ENCODE measurements around the gene TCERG1L. TPM values are rescaled to one million over a fixed set of nuclear protein-coding genes. Genes with fewer than 3 reads are reported as not detected.

TCERG1L gene
- total and polyA plus RNA-seq, 9 of the 15 experiments (the other 6 are each of a cell fraction or from before 2014, with no cell fraction given): not detected

DNA sequence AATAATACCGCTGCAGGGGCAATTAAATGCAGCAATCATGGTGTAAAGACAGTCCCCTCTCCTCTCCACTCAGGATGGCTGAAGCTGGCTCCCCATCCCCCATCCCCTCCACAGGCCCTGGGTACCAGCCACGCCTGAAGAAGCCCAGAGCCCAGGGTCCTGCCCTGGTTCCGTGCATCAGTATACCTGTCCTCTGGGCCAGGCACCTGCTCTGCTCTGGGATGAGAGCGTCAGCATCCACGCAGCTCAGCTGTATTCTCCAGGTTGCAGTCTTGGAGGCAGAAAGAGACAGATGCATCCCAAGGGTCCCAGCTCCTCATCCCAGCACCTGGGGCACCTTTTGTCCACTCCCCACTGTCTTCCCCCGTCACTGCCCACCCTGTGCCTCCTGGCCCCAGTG, 233.8 kb downstream of the TCERG1L start:
- POLR2A ChIA-PET: no interaction called here
- intact Hi-C loops (cut with micrococcal nuclease) (no loop called here), in situ Hi-C loops (cut with MboI) (no loop called here)
- Histone ChIP-seq H3K4me2 (ENCODE audit: insufficient read depth, low read length) (no peak overlapping the region), H3K79me2 (ENCODE audit: control insufficient read depth, insufficient read depth, low read length) (no peaks in the 10 kb centered on the region), H3K27ac (ENCODE audit: extremely low read depth, low read depth, low read length) (no peak overlapping the region), H3K4me1 (replicated peaks in 1 of 2; ENCODE audit: control insufficient read depth in 2 of 2, insufficient read depth in 2 of 2, low read length in 2 of 2) (no peaks in the 10 kb centered on the region), H3K9me3 (replicated peaks; ENCODE audit: control insufficient read depth, insufficient read depth, low read depth, low read length) (no peaks in the 10 kb centered on the region; the same call in 1 of the 2 replicates), H3K9ac (ENCODE audit: insufficient read depth in 1 of 2, low read depth in 2 of 2, low read length in 2 of 2) (no peak overlapping the region), H3K4me3 (no peak overlapping the region), H3K27me3 (ENCODE audit: control insufficient read depth in 2 of 2, insufficient read depth in 2 of 2, low read length in 2 of 2) (peaks cover 0 to 7% of the 10 kb centered on the region in 2 experiments; a peak in 1 of 5 replicates), H3K36me3 (ENCODE audit: control insufficient read depth, insufficient read depth, low read length) (no peaks in the 10 kb centered on the region), H4K20me1 (replicated peaks; ENCODE audit: control insufficient read depth, insufficient read depth, low read length) (no peaks in the 10 kb centered on the region), H3K9me1 (ENCODE audit: control insufficient read depth, insufficient read depth, low read length) (no peaks in the 10 kb centered on the region), H2AFZ (ENCODE audit: low read depth, low read length) (no peak overlapping the region)
- 6% methylated on average over 2 of the region's 6 CpGs for WGBS (ENCODE audit: insufficient coverage, low coverage, missing lambda C conversion rate)
- DNase-seq (ENCODE audit: extremely low read depth in 1 of 4, low spot score in 3 of 4) (no peak), FAIRE-seq (no peak), ATAC-seq (no peak)
- CTCF ChIA-PET (ENCODE audit: low intra/inter-chr PET ratio): no interaction called here
- BruUV-seq (replicated peaks): no TSS peak
- TF ChIP-seq ZNF707 (CRISPR knock-in tag; conservative IDR thresholded peaks at IDR 0.05) (no peak), ZKSCAN3 (CRISPR knock-in tag; IDR thresholded peaks at IDR 0.05) (no peak), ZEB2 (IDR thresholded peaks at IDR 0.05) (no peak), ZBED1 (IDR thresholded peaks at IDR 0.05) (no peak), ZKSCAN8 (CRISPR knock-in tag; IDR thresholded peaks at IDR 0.05) (no peak), PML (IDR thresholded peaks at IDR 0.05; ENCODE audit: low read length) (no peak)
- TF ChIP-seq, protein P1, sequence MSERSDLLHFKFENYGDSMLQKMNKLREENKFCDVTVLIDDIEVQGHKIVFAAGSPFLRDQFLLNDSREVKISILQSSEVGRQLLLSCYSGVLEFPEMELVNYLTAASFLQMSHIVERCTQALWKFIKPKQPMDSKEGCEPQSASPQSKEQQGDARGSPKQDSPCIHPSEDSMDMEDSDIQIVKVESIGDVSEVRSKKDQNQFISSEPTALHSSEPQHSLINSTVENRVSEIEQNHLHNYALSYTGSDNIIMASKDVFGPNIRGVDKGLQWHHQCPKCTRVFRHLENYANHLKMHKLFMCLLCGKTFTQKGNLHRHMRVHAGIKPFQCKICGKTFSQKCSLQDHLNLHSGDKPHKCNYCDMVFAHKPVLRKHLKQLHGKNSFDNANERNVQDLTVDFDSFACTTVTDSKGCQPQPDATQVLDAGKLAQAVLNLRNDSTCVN (CRISPR knock-in tag; IDR thresholded peaks at IDR 0.05): no peak
- TF ChIP-seq, protein P2, sequence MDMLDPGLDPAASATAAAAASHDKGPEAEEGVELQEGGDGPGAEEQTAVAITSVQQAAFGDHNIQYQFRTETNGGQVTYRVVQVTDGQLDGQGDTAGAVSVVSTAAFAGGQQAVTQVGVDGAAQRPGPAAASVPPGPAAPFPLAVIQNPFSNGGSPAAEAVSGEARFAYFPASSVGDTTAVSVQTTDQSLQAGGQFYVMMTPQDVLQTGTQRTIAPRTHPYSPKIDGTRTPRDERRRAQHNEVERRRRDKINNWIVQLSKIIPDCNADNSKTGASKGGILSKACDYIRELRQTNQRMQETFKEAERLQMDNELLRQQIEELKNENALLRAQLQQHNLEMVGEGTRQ (CRISPR knock-in tag; IDR thresholded peaks at IDR 0.05): no peak
- TF ChIP-seq, protein P3, sequence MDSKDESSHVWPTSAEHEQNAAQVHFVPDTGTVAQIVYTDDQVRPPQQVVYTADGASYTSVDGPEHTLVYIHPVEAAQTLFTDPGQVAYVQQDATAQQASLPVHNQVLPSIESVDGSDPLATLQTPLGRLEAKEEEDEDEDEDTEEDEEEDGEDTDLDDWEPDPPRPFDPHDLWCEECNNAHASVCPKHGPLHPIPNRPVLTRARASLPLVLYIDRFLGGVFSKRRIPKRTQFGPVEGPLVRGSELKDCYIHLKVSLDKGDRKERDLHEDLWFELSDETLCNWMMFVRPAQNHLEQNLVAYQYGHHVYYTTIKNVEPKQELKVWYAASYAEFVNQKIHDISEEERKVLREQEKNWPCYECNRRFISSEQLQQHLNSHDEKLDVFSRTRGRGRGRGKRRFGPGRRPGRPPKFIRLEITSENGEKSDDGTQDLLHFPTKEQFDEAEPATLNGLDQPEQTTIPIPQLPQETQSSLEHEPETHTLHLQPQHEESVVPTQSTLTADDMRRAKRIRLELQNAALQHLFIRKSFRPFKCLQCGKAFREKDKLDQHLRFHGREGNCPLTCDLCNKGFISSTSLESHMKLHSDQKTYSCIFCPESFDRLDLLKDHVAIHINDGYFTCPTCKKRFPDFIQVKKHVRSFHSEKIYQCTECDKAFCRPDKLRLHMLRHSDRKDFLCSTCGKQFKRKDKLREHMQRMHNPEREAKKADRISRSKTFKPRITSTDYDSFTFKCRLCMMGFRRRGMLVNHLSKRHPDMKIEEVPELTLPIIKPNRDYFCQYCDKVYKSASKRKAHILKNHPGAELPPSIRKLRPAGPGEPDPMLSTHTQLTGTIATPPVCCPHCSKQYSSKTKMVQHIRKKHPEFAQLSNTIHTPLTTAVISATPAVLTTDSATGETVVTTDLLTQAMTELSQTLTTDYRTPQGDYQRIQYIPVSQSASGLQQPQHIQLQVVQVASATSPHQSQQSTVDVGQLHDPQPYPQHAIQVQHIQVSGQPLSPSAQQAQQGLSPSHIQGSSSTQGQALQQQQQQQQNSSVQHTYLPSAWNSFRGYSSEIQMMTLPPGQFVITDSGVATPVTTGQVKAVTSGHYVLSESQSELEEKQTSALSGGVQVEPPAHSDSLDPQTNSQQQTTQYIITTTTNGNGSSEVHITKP (IDR thresholded peaks at IDR 0.05; ENCODE audit: partially characterized antibody): no peak
- TF ChIP-seq, protein P4, sequence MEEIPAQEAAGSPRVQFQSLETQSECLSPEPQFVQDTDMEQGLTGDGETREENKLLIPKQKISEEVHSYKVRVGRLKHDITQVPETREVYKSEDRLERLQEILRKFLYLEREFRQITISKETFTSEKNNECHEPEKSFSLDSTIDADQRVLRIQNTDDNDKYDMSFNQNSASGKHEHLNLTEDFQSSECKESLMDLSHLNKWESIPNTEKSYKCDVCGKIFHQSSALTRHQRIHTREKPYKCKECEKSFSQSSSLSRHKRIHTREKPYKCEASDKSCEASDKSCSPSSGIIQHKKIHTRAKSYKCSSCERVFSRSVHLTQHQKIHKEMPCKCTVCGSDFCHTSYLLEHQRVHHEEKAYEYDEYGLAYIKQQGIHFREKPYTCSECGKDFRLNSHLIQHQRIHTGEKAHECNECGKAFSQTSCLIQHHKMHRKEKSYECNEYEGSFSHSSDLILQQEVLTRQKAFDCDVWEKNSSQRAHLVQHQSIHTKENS (CRISPR knock-in tag; IDR thresholded peaks at IDR 0.05): no peak
- TF ChIP-seq, protein P5, sequence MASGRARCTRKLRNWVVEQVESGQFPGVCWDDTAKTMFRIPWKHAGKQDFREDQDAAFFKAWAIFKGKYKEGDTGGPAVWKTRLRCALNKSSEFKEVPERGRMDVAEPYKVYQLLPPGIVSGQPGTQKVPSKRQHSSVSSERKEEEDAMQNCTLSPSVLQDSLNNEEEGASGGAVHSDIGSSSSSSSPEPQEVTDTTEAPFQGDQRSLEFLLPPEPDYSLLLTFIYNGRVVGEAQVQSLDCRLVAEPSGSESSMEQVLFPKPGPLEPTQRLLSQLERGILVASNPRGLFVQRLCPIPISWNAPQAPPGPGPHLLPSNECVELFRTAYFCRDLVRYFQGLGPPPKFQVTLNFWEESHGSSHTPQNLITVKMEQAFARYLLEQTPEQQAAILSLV (tag; IDR thresholded peaks at IDR 0.05): no peak
- TF ChIP-seq, protein P6, sequence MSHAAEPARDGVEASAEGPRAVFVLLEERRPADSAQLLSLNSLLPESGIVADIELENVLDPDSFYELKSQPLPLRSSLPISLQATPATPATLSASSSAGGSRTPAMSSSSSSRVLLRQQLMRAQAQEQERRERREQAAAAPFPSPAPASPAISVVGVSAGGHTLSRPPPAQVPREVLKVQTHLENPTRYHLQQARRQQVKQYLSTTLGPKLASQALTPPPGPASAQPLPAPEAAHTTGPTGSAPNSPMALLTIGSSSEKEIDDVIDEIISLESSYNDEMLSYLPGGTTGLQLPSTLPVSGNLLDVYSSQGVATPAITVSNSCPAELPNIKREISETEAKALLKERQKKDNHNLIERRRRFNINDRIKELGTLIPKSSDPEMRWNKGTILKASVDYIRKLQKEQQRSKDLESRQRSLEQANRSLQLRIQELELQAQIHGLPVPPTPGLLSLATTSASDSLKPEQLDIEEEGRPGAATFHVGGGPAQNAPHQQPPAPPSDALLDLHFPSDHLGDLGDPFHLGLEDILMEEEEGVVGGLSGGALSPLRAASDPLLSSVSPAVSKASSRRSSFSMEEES (CRISPR knock-in tag; IDR thresholded peaks at IDR 0.05): no peak
